Stomach (tissue), 19 donors: ENCODE results near the gene PM20D2. TPM values are rescaled to one million over a fixed set of nuclear protein-coding genes. Genes with fewer than 3 reads are reported as not detected.

Experiments
- DNase-seq, 2 donors: peaks; one replicate each; pipeline versions ENCODE4 v3.0.0 to v3.0.0-alpha.2; 2013 to 2019
- H3K27ac ChIP-seq, 5 donors: fragments of 200-600 bp in 4 of 5; sonication (generic) in 4 of 5; one replicate each; pipeline ENCODE4 v1.5.1; 2013 to 2019; ENCODE audit warnings: mild to moderate bottlenecking in 1 of 5, moderate library complexity in 1 of 5
- H3K27me3 ChIP-seq, 3 donors: fragments of 200-600 bp; sonication (generic); one replicate each; pipeline ENCODE4 v1.5.1; 2017 to 2019; ENCODE audit warnings: mixed run types in 1 of 3
- H3K36me3 ChIP-seq, 4 donors: fragments of 200-600 bp; sonication (generic); 1 replicate in 3 of 4; 2 replicates in 1 of 4; pipeline ENCODE4 v1.5.1; 2016 to 2019
- H3K4me1 ChIP-seq, 4 donors: fragments of 200-600 bp; sonication (generic); one replicate each; pipeline ENCODE4 v1.5.1; 2016 to 2019
- H3K4me3 ChIP-seq, 4 donors: fragments of 200-600 bp; sonication (generic) in 3 of 4; one replicate each; pipeline ENCODE4 v1.5.1; 2016 to 2019; ENCODE audit warnings: mild to moderate bottlenecking in 1 of 4
- H3K9me3 ChIP-seq, 4 donors: fragments of 200-600 bp; sonication (generic); one replicate each; pipeline ENCODE4 v1.5.1; 2016 to 2019
- CTCF ChIP-seq, 7 experiments: fragments of 450-650 bp in 4 of 7; fragments of 200-600 bp in 3 of 7; sonication (generic) in 3 of 7; IDR thresholded peaks; one replicate each; pipeline ENCODE4 v1.5.1; 2016 to 2019; ENCODE audit warnings: antibody characterized with exemption in 7 of 7, control low read depth in 2 of 7, mild to moderate bottlenecking in 1 of 7
- EP300 ChIP-seq: sonication (generic); formaldehyde crosslinking; IDR thresholded peaks from one replicate; pipeline ENCODE4 v1.6.1; 2017; ENCODE audit warnings: antibody characterized with exemption
- POLR2A ChIP-seq, 4 donors: fragments of 450-650 bp; IDR thresholded peaks; one replicate each; pipeline ENCODE4 v1.6.1; 2016; ENCODE audit warnings: antibody characterized with exemption in 4 of 4, control low read depth in 2 of 4, mild to moderate bottlenecking in 1 of 4, moderate library complexity in 1 of 4
- POLR2AphosphoS5 ChIP-seq, 3 donors: sonication (generic); formaldehyde crosslinking; IDR thresholded peaks; one replicate each; pipeline ENCODE4 v1.6.1; 2016; ENCODE audit warnings: antibody characterized with exemption in 3 of 3
- WGBS, 5 donors: extraction: QIAGEN DNeasy Blood & Tissue Kit in 3 of 5; methylation state at CpG; one replicate each; pipeline versions ENCODE4 v1.1.5 to v1.1.7; 2013 to 2018; 5-methylcytosine and 5-hydroxymethylcytosine counted together
- intact Hi-C: fragments of 100-400 bp; cut with DNase I; formaldehyde crosslinking; loops from one replicate; pipeline ENCODE4 v1.15.1; 2023; ENCODE audit warnings: low total_unique reads
- long read RNA-seq, 10 donors: transcript quantifications; one replicate each; lab custom pipeline, GENCODE V29; 2026
- polyA plus RNA-seq, 3 donors: library from polyadenylated mRNA; stranded (reverse); fragments of 200-250 nt; gene quantifications; one replicate each; pipeline ENCODE4 v1.2.3, GENCODE V29; 2013
- total RNA-seq, 5 donors: library from RNA; depleted of rRNA; stranded (reverse); fragments of >200 nt; gene quantifications; one replicate each; pipeline versions ENCODE4 v1.1.0 to v1.2.3, GENCODE V29; 2014 to 2016
- donor health status: healthy with polysubstance abuse.
- donor health status: Bipolar disorder and iron deficiency.
- donor health status: healthy.

The PM20D2 gene
- total RNA-seq, result 10 to 100 TPM in 3 of 5 donors, 1 to 10 TPM in 2; 1.2 to 22.4 (median 11.6) TPM
- 1 to 10 TPM; 4.6 to 6.5 (median 4.7) TPM for polyA plus RNA-seq
- long read RNA-seq, donor 1, result 0 reads
- long read RNA-seq, donor 2, full-length matches to known transcripts, result 5 of 5 reads
- long read RNA-seq, donor 2, partial matches to known transcripts, result 0 of 5 reads
- long read RNA-seq, donor 2, other reads (novel, unspliced or antisense), result 0 of 5 reads
- long read RNA-seq, donor 3, result 0 reads
- long read RNA-seq, donor 4, full-length matches to known transcripts, result 1 of 1 reads
- long read RNA-seq, donor 4, partial matches to known transcripts, result 0 of 1 reads
- long read RNA-seq, donor 4, other reads (novel, unspliced or antisense), result 0 of 1 reads
- long read RNA-seq, donor 5, full-length matches to known transcripts, result 7 of 7 reads
- long read RNA-seq, donor 5, partial matches to known transcripts, result 0 of 7 reads
- long read RNA-seq, donor 5, other reads (novel, unspliced or antisense), result 0 of 7 reads
- long read RNA-seq, donor 6, full-length matches to known transcripts, result 4 of 51 reads
- long read RNA-seq, donor 6, partial matches to known transcripts, result 47 of 51 reads
- long read RNA-seq, donor 6, other reads (novel, unspliced or antisense), result 0 of 51 reads
- long read RNA-seq, donor 7, full-length matches to known transcripts, result 5 of 5 reads
- long read RNA-seq, donor 7, partial matches to known transcripts, result 0 of 5 reads
- long read RNA-seq, donor 7, other reads (novel, unspliced or antisense), result 0 of 5 reads
- long read RNA-seq, donor 8, full-length matches to known transcripts, result 6 of 18 reads
- long read RNA-seq, donor 8, partial matches to known transcripts, result 12 of 18 reads
- long read RNA-seq, donor 8, other reads (novel, unspliced or antisense), result 0 of 18 reads
- long read RNA-seq, donor 9, full-length matches to known transcripts, result 3 of 3 reads
- long read RNA-seq, donor 9, partial matches to known transcripts, result 0 of 3 reads
- long read RNA-seq, donor 9, other reads (novel, unspliced or antisense), result 0 of 3 reads
- long read RNA-seq, donor 10, full-length matches to known transcripts, result 2 of 2 reads
- long read RNA-seq, donor 10, partial matches to known transcripts, result 0 of 2 reads
- long read RNA-seq, donor 10, other reads (novel, unspliced or antisense), result 0 of 2 reads

- TF ChIP-seq CTCF (IDR thresholded peaks at IDR 0.05), result no peak
- peak; percentile 24 to 55 (median 27) for TF ChIP-seq POLR2AphosphoS5 (IDR thresholded peaks at IDR 0.05)
- intact Hi-C loops, result no loop called here
- DNase-seq, result peak; percentile 68 to 92
- Histone ChIP-seq H3K4me3 (peak within 1 kb of the TSS; percentile 75 to 89 (median 78)), H3K27me3 (no peaks in the 10 kb centered on the region), H3K9me3 (no peaks in the 10 kb centered on the region), H3K4me1 (peaks cover 0 to 47% (median 19%) of the 10 kb centered on the region in 4 donors), H3K36me3 (peaks cover 0 to 4% (median 0%) of the 10 kb centered on the region in 4 donors), H3K27ac (peak within 1 kb of the TSS; percentile 87 to 93 (median 92))
- WGBS, 5 donors, result 0% methylated on average over 3 to 102 of the region's 102 CpGs; no CpG with 5 or more reads in 1 of the 5 donors
Observed at GRCh38 chr6:89145956-89146717, at the start of gene PM20D2. TSS of gene PM20D2 (plus strand) at chr6:89146055. CDS start at chr6:89146145, 90 bp downstream.

- intact Hi-C loops, result no loop called here
- WGBS, 5 donors, result 79 to 88% (median 88%) methylated on average over 8 of the region's 8 CpGs
- no peaks in the 10 kb centered on the region for H3K27me3 ChIP-seq
Observed at GRCh38 chr6:89098461-89098860, 47.4 kb upstream of the PM20D2 start.

GRCh38 chr6:89100114-89100513 is 45.7 kb upstream of the PM20D2 start:
- peaks cover 0 to 5% (median 0%) of the 10 kb centered on the region in 4 donors for H3K4me1 ChIP-seq
- intact Hi-C loops, result no loop called here
- H3K27me3 ChIP-seq, result no peaks in the 10 kb centered on the region
- 66 to 96% (median 74%) methylated on average over 2 of the region's 2 CpGs for WGBS, 5 donors
- no peak overlapping the region for H3K27ac ChIP-seq
- H3K4me3 ChIP-seq, result no peak overlapping the region
- peaks cover 0 to 5% (median 0%) of the 10 kb centered on the region in 4 donors for H3K36me3 ChIP-seq
- no peak for TF ChIP-seq POLR2AphosphoS5 (IDR thresholded peaks at IDR 0.05)
- no peak for DNase-seq
- H3K9me3 ChIP-seq, result no peaks in the 10 kb centered on the region

More at GRCh38 chr6:89098461-89098860, 47.4 kb upstream of the PM20D2 start:
- TF ChIP-seq CTCF (IDR thresholded peaks at IDR 0.05) (no peak), POLR2A (IDR thresholded peaks at IDR 0.05) (no peak), POLR2AphosphoS5 (IDR thresholded peaks at IDR 0.05) (no peak), EP300 (no peak)
- Histone ChIP-seq H3K9me3 (no peaks in the 10 kb centered on the region), H3K27ac (no peak overlapping the region), H3K36me3 (no peaks in the 10 kb centered on the region), H3K4me1 (peaks cover 0 to 5% (median 0%) of the 10 kb centered on the region in 4 donors), H3K4me3 (no peak overlapping the region)
- DNase-seq, result no peak

- no peak overlapping the region for H3K27ac ChIP-seq
- no peaks in the 10 kb centered on the region for H3K4me1 ChIP-seq
- H3K4me3 ChIP-seq, result no peak overlapping the region
- TF ChIP-seq POLR2A (IDR thresholded peaks at IDR 0.05) (no peak), EP300 (no peak), CTCF (IDR thresholded peaks at IDR 0.05) (no peak), POLR2AphosphoS5 (IDR thresholded peaks at IDR 0.05) (no peak)
- 40 to 78% (median 48%) methylated on average over 3 of the region's 3 CpGs for WGBS, 5 donors
- H3K36me3 ChIP-seq, result no peaks in the 10 kb centered on the region
- H3K27me3 ChIP-seq, result no peaks in the 10 kb centered on the region
- intact Hi-C loops, result loop anchor here (10.0 kb wide), 1 partner anchor 135 kb away; no protein-coding TSS in a partner anchor
- H3K9me3 ChIP-seq, result no peaks in the 10 kb centered on the region
- no peak for DNase-seq
Observed at GRCh38 chr6:89110284-89110683, 35.6 kb upstream of the PM20D2 start.
